Peyer's patch (tissue), 4 donors: Measurements from ENCODE around the gene PHLDB2. TPM values are rescaled to one million over a fixed set of nuclear protein-coding genes. Genes with fewer than 3 reads are reported as not detected.
A peak's percentile ranks its signal among the peaks of the same experiment; 100 is the strongest.

Experiments used
- DNase-seq, 3 donors: peaks; one replicate each; pipeline ENCODE4 v3.0.0-alpha.2; 2017 to 2019
- H3K27ac ChIP-seq, 4 donors: fragments of 200-600 bp; sonication (generic); one replicate each; pipeline ENCODE4 v1.5.1; 2016 to 2019
- H3K27me3 ChIP-seq, 2 donors: fragments of 200-600 bp; sonication (generic); one replicate each; pipeline ENCODE4 v1.5.1; 2019
- H3K36me3 ChIP-seq, 3 donors: fragments of 200-600 bp; sonication (generic); one replicate each; pipeline ENCODE4 v1.5.1; 2016 to 2019
- H3K4me1 ChIP-seq, 4 donors: fragments of 200-600 bp; sonication (generic); one replicate each; pipeline ENCODE4 v1.5.1; 2016 to 2019
- H3K4me3 ChIP-seq, 4 donors: fragments of 200-600 bp; sonication (generic); 1 replicate in 3 of 4; 2 replicates in 1 of 4; pipeline ENCODE4 v1.5.1; 2016 to 2019; ENCODE audit warnings: mild to moderate bottlenecking in 1 of 4
- H3K9me3 ChIP-seq, 4 donors: fragments of 200-600 bp; sonication (generic); one replicate each; pipeline ENCODE4 v1.5.1; 2016 to 2019; ENCODE audit warnings: mild to moderate bottlenecking in 1 of 4
- CTCF ChIP-seq, 6 experiments: fragments of 450-650 bp in 4 of 6; fragments of 200-600 bp in 2 of 6; sonication (generic) in 1 of 6; IDR thresholded peaks; one replicate each; pipeline ENCODE4 v1.5.1; 2017 to 2019; ENCODE audit warnings: antibody characterized with exemption in 6 of 6, mild to moderate bottlenecking in 3 of 6, moderate library complexity in 1 of 6
- POLR2A ChIP-seq, 2 donors: fragments of 450-650 bp; IDR thresholded peaks; one replicate each; pipeline ENCODE4 v1.5.1; 2017; ENCODE audit warnings: antibody characterized with exemption in 2 of 2, mild to moderate bottlenecking in 2 of 2, moderate library complexity in 2 of 2
- total RNA-seq, 4 donors: library from RNA; depleted of rRNA; stranded (reverse); fragments of >200 nt; gene quantifications; one replicate each; pipeline ENCODE4 v1.1.0, GENCODE V29; 2016

PHLDB2 gene
- total RNA-seq, 4 donors from 2014 or later = 6.0 to 66.0 (median 12.5) TPM

GRCh38 chr3:111978583-111979433 is 119.7 kb downstream of the PHLDB2 start, which contains the start of gene ABHD10:
Gene ABHD10, plus strand, starts transcription at chr3:111979026. Its CDS starts 36 bp downstream, at chr3:111979062.
- H3K36me3 ChIP-seq = no peaks in the 10 kb centered on the region
- peak; percentile 87 for TF ChIP-seq POLR2A (IDR thresholded peaks at IDR 0.05)
- TF ChIP-seq CTCF (IDR thresholded peaks at IDR 0.05) = no peak
- DNase-seq = peak; percentile 93 to 98 (median 96)
- no peaks in the 10 kb centered on the region for H3K9me3 ChIP-seq
- peak within 1 kb of the TSS; percentile 77 to 90 (median 84) for H3K27ac ChIP-seq
- peaks cover 0 to 7% (median 4%) of the 10 kb centered on the region in 4 donors for H3K4me1 ChIP-seq
- H3K4me3 ChIP-seq = peak within 1 kb of the TSS; percentile 59 to 90 (median 84)
- H3K27me3 ChIP-seq = no peaks in the 10 kb centered on the region

GRCh38 chr3:111979434-111980038 is 120.5 kb downstream of the PHLDB2 start:
- peaks cover 0 to 7% (median 4%) of the 10 kb centered on the region in 4 donors for H3K4me1 ChIP-seq
- no peaks in the 10 kb centered on the region for H3K36me3 ChIP-seq
- no peaks in the 10 kb centered on the region for H3K9me3 ChIP-seq
- peak overlapping the region; percentile 77 to 90 (median 84) for H3K27ac ChIP-seq
- DNase-seq = no peak
- peak overlapping the region; percentile 59 to 90 (median 84) for H3K4me3 ChIP-seq
- H3K27me3 ChIP-seq = no peaks in the 10 kb centered on the region
- TF ChIP-seq CTCF (IDR thresholded peaks at IDR 0.05) = no peak
- no peak for TF ChIP-seq POLR2A (IDR thresholded peaks at IDR 0.05)

GRCh38 chr3:111980716-111981456 is 121.8 kb downstream of the PHLDB2 start:
- no peaks in the 10 kb centered on the region for H3K9me3 ChIP-seq
- no peak overlapping the region for H3K4me3 ChIP-seq
- TF ChIP-seq POLR2A (IDR thresholded peaks at IDR 0.05) (no peak), CTCF (IDR thresholded peaks at IDR 0.05) (no peak)
- no peaks in the 10 kb centered on the region for H3K27me3 ChIP-seq
- peaks cover 0 to 7% (median 4%) of the 10 kb centered on the region in 4 donors for H3K4me1 ChIP-seq
- no peak overlapping the region for H3K27ac ChIP-seq
- no peaks in the 10 kb centered on the region for H3K36me3 ChIP-seq
- no peak for DNase-seq

GRCh38 chr3:111981457-111981763 is 122.3 kb downstream of the PHLDB2 start:
- H3K4me1 ChIP-seq = peaks cover 0 to 7% (median 4%) of the 10 kb centered on the region in 4 donors
- H3K9me3 ChIP-seq = no peaks in the 10 kb centered on the region
- H3K27ac ChIP-seq = no peak overlapping the region
- TF ChIP-seq CTCF (IDR thresholded peaks at IDR 0.05) (no peak), POLR2A (IDR thresholded peaks at IDR 0.05) (no peak)
- DNase-seq = no peak
- no peaks in the 10 kb centered on the region for H3K36me3 ChIP-seq
- no peak overlapping the region for H3K4me3 ChIP-seq
- H3K27me3 ChIP-seq = no peaks in the 10 kb centered on the region

- Histone ChIP-seq H3K9me3 (no peaks in the 10 kb centered on the region), H3K4me1 (peaks cover 0 to 6% (median 3%) of the 10 kb centered on the region in 4 donors), H3K4me3 (no peak overlapping the region), H3K27ac (no peak overlapping the region), H3K36me3 (peaks cover 0 to 19% (median 0%) of the 10 kb centered on the region in 3 donors), H3K27me3 (no peaks in the 10 kb centered on the region)
- TF ChIP-seq CTCF (IDR thresholded peaks at IDR 0.05) = no peak
- TF ChIP-seq POLR2A (IDR thresholded peaks at IDR 0.05) = no peak
- DNase-seq = no peak
These were observed 125.7 kb downstream of the PHLDB2 start for GRCh38 chr3:111984636-111985298.
